Measurements from ENCODE around the gene ZPR1. TPM values are rescaled to one million over a fixed set of nuclear protein-coding genes. Genes with fewer than 3 reads are reported as not detected.
"Not testable (repeated sequence)": the region's sequence is repeated elsewhere in the genome, so short reads cannot be mapped to it uniquely, and the experiment has no call there.

ZPR1 gene
- total RNA-seq, 4 donors from 2014 or later = 4.1 to 43.1 (median 22.3) TPM

GRCh38 chr11:116772443-116773202, 15.2 kb downstream of the ZPR1 start, which contains the start of gene BUD13:
TSS of gene BUD13 (minus strand) at chr11:116772987. CDS start at chr11:116772964, 23 bp downstream.
- peak within 1 kb of the TSS; percentile 79 to 94 for H3K4me3 ChIP-seq
- no peaks in the 10 kb centered on the region for H3K9me3 ChIP-seq
- no peaks in the 10 kb centered on the region for H3K36me3 ChIP-seq
- intact Hi-C loops (cut with DNase I; ENCODE audit: low total_unique reads) = no loop called here
- peaks cover 0 to 4% of the 10 kb centered on the region in 2 donors for H3K4me1 ChIP-seq
- peak; percentile 3 to 66 for TF ChIP-seq POLR2A (IDR thresholded peaks at IDR 0.05)
- TF ChIP-seq CTCF (IDR thresholded peaks at IDR 0.05) = peak in 1 of 4 experiments; percentile 36
- H3K27me3 ChIP-seq = no peaks in the 10 kb centered on the region
- DNase-seq = peak; percentile 84 to 91
- peak within 1 kb of the TSS; percentile 85 to 92 for H3K27ac ChIP-seq

DNA sequence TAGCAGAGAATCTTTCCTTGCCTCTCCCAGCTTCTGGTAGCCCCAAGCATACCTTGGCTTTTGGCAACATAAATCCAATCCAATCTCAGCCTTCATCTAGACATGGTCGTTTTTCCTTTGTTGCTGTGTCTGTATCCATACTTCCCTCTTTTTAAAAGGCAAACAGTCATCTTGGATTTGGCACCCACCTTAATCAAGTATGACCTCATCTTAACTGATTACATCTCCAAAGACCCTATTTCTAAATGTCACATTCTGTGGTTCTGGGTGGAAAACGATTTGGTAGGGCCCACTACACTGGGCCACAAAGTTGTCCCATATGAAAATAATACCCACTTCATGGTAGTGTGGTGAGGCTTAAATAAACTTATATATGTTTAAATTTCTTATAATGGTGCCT, 15.9 kb downstream of the ZPR1 start:
- intact Hi-C loops (cut with DNase I; ENCODE audit: low total_unique reads) = no loop called here
- no peak for DNase-seq
- no peaks in the 10 kb centered on the region for H3K9me3 ChIP-seq
- peaks cover 0 to 4% of the 10 kb centered on the region in 2 donors for H3K4me1 ChIP-seq
- TF ChIP-seq CTCF (IDR thresholded peaks at IDR 0.05) (no peak), POLR2A (IDR thresholded peaks at IDR 0.05) (no peak)
- no peaks in the 10 kb centered on the region for H3K36me3 ChIP-seq
- peak overlapping the region; percentile 85 to 92 for H3K27ac ChIP-seq
- H3K27me3 ChIP-seq = no peaks in the 10 kb centered on the region
- H3K4me3 ChIP-seq = peak overlapping the region; percentile 79 to 94

GRCh38 chr11:116762132-116762531, 25.7 kb downstream of the ZPR1 start:
- no peaks in the 10 kb centered on the region for H3K36me3 ChIP-seq
- no peak overlapping the region for H3K4me3 ChIP-seq
- H3K4me1 ChIP-seq = no peaks in the 10 kb centered on the region
- intact Hi-C loops (cut with DNase I; ENCODE audit: low total_unique reads) = no loop called here
- TF ChIP-seq CTCF (IDR thresholded peaks at IDR 0.05) (no peak), POLR2A (IDR thresholded peaks at IDR 0.05) (no peak)
- H3K9me3 ChIP-seq = no peaks in the 10 kb centered on the region
- H3K27ac ChIP-seq = no peak overlapping the region
- H3K27me3 ChIP-seq = no peaks in the 10 kb centered on the region
- no peak for DNase-seq

- H3K9me3 ChIP-seq; H3K4me1 ChIP-seq; DNase-seq; H3K36me3 ChIP-seq; H3K27ac ChIP-seq; H3K27me3 ChIP-seq; H3K4me3 ChIP-seq; intact Hi-C loops (cut with DNase I; ENCODE audit: low total_unique reads): not testable (repeated sequence)
Observed at GRCh38 chr11:116756044-116756443, 31.8 kb downstream of the ZPR1 start.

- H3K9me3 ChIP-seq = no peaks in the 10 kb centered on the region
- no peak for DNase-seq
- no peaks in the 10 kb centered on the region for H3K4me1 ChIP-seq
- TF ChIP-seq CTCF (IDR thresholded peaks at IDR 0.05) (no peak), POLR2A (IDR thresholded peaks at IDR 0.05) (no peak)
- intact Hi-C loops (cut with DNase I; ENCODE audit: low total_unique reads) = no loop called here
- no peaks in the 10 kb centered on the region for H3K27me3 ChIP-seq
- no peaks in the 10 kb centered on the region for H3K36me3 ChIP-seq
- no peak overlapping the region for H3K4me3 ChIP-seq
- H3K27ac ChIP-seq = no peak overlapping the region
Observed at GRCh38 chr11:116750070-116750718, 37.6 kb downstream of the ZPR1 start.
